Adipocyte (in vitro differentiated cells): ENCODE data around the gene RTL5.
A peak's percentile ranks its signal among the peaks of the same experiment; 100 is the strongest.
"Not testable (repeated sequence)": the region's sequence is repeated elsewhere in the genome, so short reads cannot be mapped to it uniquely, and the experiment has no call there.

Experiments
- DNase-seq: peaks from one replicate; pipeline ENCODE4 v3.0.0-alpha.2; 2015; ENCODE audit warnings: low read depth
- H3K27me3 ChIP-seq: replicated peaks from 2 replicates; pipeline ENCODE4 v1.7.0; 2013; ENCODE audit warnings: mild to moderate bottlenecking, low read length, moderate library complexity; ENCODE audit not compliant: control insufficient read depth, insufficient read depth
- H3K36me3 ChIP-seq: 2 replicates; pipeline ENCODE4 v1.7.0; 2013; ENCODE audit warnings: low read length, mild to moderate bottlenecking, moderate library complexity; ENCODE audit not compliant: control insufficient read depth, insufficient read depth, severe bottlenecking
- H3K4me1 ChIP-seq: 2 replicates; pipeline ENCODE4 v1.7.0; 2013; ENCODE audit warnings: mild to moderate bottlenecking, low read length, moderate library complexity; ENCODE audit not compliant: control insufficient read depth, insufficient read depth
- H3K4me3 ChIP-seq: 2 replicates; pipeline ENCODE4 v1.7.0; 2013; ENCODE audit warnings: mild to moderate bottlenecking, low read length, moderate library complexity
- H3K9ac ChIP-seq: 2 replicates; pipeline ENCODE4 v1.7.0; 2013; ENCODE audit warnings: mild to moderate bottlenecking, low read length, moderate library complexity
- H3K9me3 ChIP-seq: 2 replicates; pipeline ENCODE4 v1.7.0; 2013; ENCODE audit warnings: mild to moderate bottlenecking, low read length, moderate library complexity; ENCODE audit not compliant: control insufficient read depth

RTL5 gene

DNA sequence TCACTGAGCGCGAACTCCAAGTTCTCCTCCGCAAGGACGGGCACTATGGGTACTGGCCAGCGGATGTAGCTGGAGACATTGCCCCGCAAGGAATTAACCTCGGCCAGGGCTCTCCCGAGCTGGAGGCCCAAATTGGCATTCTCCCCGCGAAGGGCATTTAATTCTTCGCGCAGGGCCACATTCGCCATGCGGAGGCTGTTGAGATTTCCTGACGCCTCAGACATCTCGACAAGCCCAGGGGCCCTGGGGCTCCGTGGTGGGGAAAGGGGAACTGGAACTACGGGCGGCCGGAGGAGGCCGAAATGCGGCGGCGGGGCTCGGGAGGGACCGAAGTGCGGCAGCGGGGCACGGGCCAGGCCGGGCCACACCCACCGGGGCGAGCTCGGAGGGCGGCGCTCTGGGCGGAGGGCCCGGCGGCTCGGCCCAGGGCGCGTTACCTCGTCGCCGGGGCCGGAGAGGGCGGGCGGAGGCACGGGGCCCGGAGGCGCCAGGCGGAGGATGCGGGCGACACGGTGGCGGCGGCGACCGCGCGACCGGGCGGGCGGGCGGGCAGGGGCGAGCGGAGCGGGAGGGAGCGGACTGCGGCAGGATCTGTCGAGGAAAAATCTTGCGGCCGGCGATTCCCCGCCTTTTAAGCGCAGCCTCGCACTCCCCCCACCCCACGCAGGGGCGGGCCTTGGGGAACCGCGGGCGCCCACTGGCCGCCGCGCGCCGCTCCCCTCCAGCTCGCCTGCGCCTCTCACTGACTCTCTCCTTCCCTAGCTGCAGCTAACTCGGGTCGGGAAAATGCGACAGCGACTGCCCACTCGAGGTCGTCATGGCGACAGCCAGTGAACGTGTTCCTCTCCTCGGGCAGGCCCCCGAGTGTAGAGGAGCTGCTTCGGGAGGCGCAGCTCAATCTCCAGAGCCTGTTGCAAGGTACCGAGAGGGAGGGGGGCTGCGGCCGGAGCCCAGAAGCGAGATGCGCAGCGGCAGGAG, at the start of gene RTL5:
TSS of gene RTL5 (minus strand) at position 599 of the 978 bp plus-strand sequence.
- Histone ChIP-seq H3K36me3 (no peaks in the 10 kb centered on the region), H3K27me3 (peaks cover 13% of the 10 kb centered on the region), H3K4me3 (peak within 1 kb of the TSS; percentile 79), H3K9me3 (no peaks in the 10 kb centered on the region), H3K4me1 (peaks cover 26% of the 10 kb centered on the region), H3K9ac (peak within 1 kb of the TSS; percentile 83)
- peak; percentile 94 for DNase-seq

DNA sequence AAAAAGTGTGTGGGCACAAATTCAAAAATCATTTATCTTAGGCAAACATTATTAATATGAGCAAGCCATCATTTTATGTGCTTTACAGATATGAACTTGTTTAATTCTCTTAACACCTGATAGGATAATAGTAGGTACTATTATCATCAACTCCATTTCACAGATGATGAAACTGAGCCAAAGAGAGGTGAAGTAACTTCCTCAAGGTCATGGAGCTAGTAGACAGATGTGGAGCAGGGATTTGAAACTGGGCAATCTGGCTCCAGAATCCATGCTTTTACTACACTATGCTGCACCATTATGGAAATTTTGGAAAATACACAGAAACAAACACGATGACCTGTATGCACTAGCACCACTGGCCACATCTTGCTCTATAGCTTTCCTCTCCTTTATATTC, 48.8 kb upstream of the RTL5 start:
- peak overlapping the region; percentile 87 for H3K9ac ChIP-seq
- peak overlapping the region; percentile 89 for H3K4me3 ChIP-seq
- H3K4me1 ChIP-seq, result peaks cover 10% of the 10 kb centered on the region
- DNase-seq, result no peak
- H3K36me3 ChIP-seq, result no peaks in the 10 kb centered on the region
- H3K27me3 ChIP-seq, result peaks cover 3% of the 10 kb centered on the region
- H3K9me3 ChIP-seq, result no peaks in the 10 kb centered on the region

DNA sequence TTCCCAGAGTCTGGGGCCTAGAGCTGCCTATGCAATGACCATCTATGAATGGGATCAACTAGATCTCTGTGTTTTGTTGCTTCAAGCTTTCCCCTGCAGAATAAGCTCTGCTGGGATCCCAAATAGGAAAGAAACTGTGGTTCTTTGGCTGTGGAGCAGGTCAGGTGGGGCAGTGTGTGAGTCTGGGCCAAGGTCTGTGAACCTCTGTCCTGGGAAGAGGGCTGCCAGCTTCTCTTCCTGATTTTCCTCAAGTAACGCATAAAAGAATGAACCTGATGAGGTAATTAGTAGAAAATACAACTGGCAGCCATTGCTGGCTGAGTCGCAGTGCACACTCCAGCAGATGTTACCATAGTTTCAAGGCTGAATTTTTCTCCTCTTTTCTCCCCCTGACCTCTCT, 45.3 kb upstream of the RTL5 start:
- Histone ChIP-seq H3K27me3 (peaks cover 16% of the 10 kb centered on the region), H3K36me3 (no peaks in the 10 kb centered on the region), H3K9me3 (no peaks in the 10 kb centered on the region), H3K9ac (no peak overlapping the region), H3K4me3 (no peak overlapping the region), H3K4me1 (peaks cover 4% of the 10 kb centered on the region)
- no peak for DNase-seq

DNA sequence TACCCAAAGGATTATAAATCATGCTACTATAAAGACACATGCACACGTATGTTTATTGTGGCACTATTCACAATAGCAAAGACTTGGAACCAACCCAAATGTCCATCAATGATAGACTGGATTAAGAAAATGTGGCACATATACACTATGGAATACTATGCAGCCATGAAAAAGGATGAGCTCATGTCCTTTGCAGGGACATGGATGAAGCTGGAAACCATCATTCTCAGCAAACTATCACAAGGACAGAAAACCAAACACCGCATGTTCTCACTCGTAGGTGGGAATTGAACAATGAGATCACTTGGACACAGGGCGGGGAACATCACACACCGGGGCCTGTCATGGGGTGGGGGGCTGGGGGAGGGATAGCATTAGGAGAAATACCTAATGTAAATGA, 44.6 kb upstream of the RTL5 start:
- H3K9me3 ChIP-seq, H3K9ac ChIP-seq: not testable (repeated sequence)
- peaks cover 16% of the 10 kb centered on the region for H3K27me3 ChIP-seq

DNA sequence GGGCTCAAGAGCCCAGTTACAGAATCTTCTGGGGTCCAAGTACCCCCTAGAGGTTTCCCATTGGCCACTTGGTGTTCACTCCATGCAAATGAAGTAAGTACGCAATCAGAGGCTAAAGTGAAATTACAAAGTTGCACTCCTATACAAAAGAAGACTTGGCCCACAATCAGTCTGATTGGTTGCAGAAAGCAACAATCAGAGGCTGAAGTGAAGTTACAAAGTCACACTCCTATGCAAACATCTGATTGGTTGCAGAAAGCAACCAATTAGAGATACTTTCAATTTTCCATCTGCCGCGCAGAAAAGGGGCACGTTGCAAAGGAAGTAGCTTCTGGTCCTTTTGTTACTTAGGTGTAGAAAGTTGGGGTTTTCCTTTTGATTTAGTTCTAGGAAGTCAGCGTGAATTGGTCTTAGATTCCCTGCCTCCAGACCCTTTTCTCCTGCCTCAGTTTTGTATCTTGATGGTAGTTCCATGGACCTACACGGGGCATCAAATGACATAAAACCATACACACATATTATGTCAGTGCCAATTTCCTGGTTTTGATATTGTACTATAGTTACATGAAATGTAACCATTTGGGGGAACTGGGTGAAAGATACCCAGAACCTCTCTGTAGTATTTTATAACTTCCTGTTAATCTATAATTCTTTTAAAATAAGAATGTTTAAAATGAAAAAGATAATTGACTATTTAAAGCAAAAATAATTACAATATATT, 37.5 kb upstream of the RTL5 start:
- no peak overlapping the region for H3K4me3 ChIP-seq
- no peaks in the 10 kb centered on the region for H3K36me3 ChIP-seq
- H3K4me1 ChIP-seq, result no peaks in the 10 kb centered on the region
- no peaks in the 10 kb centered on the region for H3K9me3 ChIP-seq
- peaks cover 23% of the 10 kb centered on the region for H3K27me3 ChIP-seq
- H3K9ac ChIP-seq, result no peak overlapping the region
- no peak for DNase-seq

More for the DNA sequence above, 44.6 kb upstream of the RTL5 start:
- not testable (repeated sequence) for H3K4me3 ChIP-seq, H3K36me3 ChIP-seq, H3K4me1 ChIP-seq, DNase-seq

DNA sequence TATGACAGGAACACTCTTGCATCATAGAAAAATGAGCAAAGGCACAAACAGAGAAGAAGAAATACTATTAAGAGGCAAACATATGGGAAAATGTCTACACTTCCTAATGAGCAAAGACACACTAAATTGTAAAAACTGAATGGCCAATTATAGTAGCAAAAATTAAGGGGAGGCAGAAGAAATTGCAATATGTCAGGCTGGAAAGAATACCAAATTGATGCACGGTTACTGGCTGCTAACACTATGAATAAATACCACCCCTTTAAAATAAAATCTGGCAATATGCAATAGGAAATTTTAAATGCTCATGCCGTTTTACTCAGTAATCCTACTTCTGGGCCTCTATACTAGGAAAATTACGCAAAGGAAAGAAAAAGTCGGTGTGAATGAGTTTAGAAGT, 33.8 kb upstream of the RTL5 start:
- peaks cover 23% of the 10 kb centered on the region for H3K27me3 ChIP-seq
- no peak for DNase-seq
- peaks cover 3% of the 10 kb centered on the region for H3K9me3 ChIP-seq
- no peaks in the 10 kb centered on the region for H3K4me1 ChIP-seq
- no peak overlapping the region for H3K9ac ChIP-seq
- H3K4me3 ChIP-seq, result no peak overlapping the region
- H3K36me3 ChIP-seq, result no peaks in the 10 kb centered on the region

DNA sequence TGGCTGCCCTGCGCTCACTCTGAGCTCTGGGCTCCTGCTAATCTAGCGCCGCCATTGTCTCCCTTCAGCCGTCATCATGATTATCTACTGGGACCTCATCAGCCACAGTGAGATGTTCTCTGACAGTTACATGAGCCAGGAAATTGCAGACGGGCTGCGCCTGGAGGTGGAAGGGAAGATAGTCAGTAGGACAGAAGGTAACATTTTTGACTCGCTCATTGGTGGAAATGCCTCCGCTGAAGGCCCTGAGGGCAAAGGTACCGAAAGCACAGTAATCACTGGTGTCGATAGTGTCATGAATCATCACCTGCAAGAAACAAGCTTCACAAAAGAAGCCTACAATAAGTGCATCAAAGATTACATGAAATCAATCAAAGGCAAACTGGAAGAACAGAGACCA, 28.1 kb upstream of the RTL5 start:
- no peak overlapping the region for H3K9ac ChIP-seq
- peaks cover 43% of the 10 kb centered on the region for H3K27me3 ChIP-seq
- H3K9me3 ChIP-seq, result peaks cover 33% of the 10 kb centered on the region
- H3K36me3 ChIP-seq, result no peaks in the 10 kb centered on the region
- no peak overlapping the region for H3K4me3 ChIP-seq
- H3K4me1 ChIP-seq, result no peaks in the 10 kb centered on the region
- no peak for DNase-seq

DNA sequence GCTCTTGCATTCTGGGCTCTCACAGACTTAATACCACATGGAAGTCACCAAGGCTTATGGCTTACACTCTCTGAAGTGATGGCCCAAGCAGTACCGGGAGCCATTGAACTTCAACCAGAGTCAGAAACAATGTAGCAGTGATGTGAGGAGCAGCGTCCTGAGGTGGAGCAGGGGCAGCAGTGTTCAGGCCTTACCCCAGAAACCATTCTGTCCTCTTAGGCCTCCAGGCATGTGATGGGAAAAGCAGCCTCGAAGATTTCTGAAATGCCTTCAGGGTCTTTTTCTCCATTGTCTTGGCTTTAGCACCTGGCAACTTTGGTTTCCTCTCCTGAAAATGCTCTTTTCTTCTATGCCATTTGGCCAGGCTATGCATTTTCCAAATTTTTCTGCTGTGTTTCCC, 27.1 kb upstream of the RTL5 start:
- no peaks in the 10 kb centered on the region for H3K36me3 ChIP-seq
- H3K9me3 ChIP-seq, result peaks cover 36% of the 10 kb centered on the region
- no peak overlapping the region for H3K4me3 ChIP-seq
- DNase-seq, result no peak
- H3K9ac ChIP-seq, result no peak overlapping the region
- peaks cover 48% of the 10 kb centered on the region for H3K27me3 ChIP-seq
- no peaks in the 10 kb centered on the region for H3K4me1 ChIP-seq

DNA sequence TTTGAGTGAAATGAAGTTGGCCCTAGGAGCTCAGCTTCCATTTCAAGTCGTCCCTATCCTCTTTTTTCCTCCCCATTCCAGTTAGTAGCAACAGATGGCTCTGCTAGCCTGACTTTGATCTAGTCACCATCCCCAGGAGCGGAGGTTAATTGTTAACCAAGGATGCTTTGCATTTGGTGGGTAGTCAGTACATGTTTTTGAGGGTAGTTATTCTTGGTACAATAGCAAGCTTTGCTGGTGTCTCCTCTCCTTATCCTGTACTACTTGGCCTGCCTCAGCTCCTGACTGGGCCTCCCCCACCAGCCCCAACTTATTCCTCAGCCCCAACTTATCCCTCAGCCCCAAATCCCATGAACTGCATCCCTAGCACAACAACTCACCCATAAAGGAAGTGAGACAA, 14.8 kb upstream of the RTL5 start:
- H3K4me1 ChIP-seq, result no peaks in the 10 kb centered on the region
- no peak for DNase-seq
- peaks cover 34% of the 10 kb centered on the region for H3K27me3 ChIP-seq
- no peaks in the 10 kb centered on the region for H3K9me3 ChIP-seq
- no peaks in the 10 kb centered on the region for H3K36me3 ChIP-seq
- H3K4me3 ChIP-seq, result no peak overlapping the region
- H3K9ac ChIP-seq, result no peak overlapping the region

DNA sequence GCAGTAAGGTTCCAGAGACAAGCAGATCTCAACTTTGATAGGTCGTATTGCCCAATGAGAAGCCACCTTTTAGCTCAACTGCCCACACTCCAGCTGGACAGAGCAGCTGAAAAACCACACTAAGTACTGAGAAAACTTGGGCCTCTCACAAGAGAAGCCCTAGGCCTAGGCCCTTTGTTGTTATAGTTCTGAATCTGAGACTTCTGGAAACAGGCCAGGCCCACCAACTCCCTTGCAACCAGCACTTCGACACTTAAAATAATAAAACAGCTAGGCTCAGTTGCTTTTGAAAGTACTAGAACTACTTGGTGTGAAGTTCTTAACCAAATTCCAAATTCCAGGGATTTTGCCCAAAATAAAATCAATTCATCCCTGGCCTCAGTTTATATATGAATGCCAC, 13.5 kb upstream of the RTL5 start:
- H3K27me3 ChIP-seq, result peaks cover 36% of the 10 kb centered on the region
- no peak overlapping the region for H3K9ac ChIP-seq
- H3K36me3 ChIP-seq, result no peaks in the 10 kb centered on the region
- DNase-seq, result no peak
- no peaks in the 10 kb centered on the region for H3K9me3 ChIP-seq
- H3K4me3 ChIP-seq, result no peak overlapping the region
- H3K4me1 ChIP-seq, result no peaks in the 10 kb centered on the region

DNA sequence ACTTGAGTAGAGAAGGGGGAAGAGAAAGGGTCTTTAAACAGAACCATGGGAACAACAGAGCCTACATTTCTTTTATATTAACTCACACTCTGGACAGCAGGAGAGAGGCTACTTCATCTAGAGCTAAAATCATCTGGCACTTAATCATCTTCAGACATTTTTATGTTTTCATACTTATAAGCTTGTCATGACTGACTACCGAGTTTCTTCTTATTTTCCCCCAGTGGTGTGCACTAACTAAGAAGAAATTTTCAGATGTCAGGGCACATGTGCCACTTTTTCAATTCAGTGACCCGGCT, 11.8 kb upstream of the RTL5 start:
- H3K4me3 ChIP-seq, result no peak overlapping the region
- H3K9ac ChIP-seq, result no peak overlapping the region
- peaks cover 31% of the 10 kb centered on the region for H3K27me3 ChIP-seq
- H3K4me1 ChIP-seq, result no peaks in the 10 kb centered on the region
- H3K36me3 ChIP-seq, result peaks cover 7% of the 10 kb centered on the region
- no peak for DNase-seq
- peaks cover 4% of the 10 kb centered on the region for H3K9me3 ChIP-seq
